Trophoblast cell (in vitro differentiated cells and primary cell): ENCODE results near the gene GGT1.
"Not testable (repeated sequence)": the region's sequence is repeated elsewhere in the genome, so short reads cannot be mapped to it uniquely, and the experiment has no call there.

ENCODE experiments used
- DNase-seq, 2 donors: peaks; one replicate each; pipeline ENCODE4 v3.0.0-alpha.2; 2016
- H2AFZ ChIP-seq: 2 replicates; pipeline ENCODE4 v1.6.1; 2013; ENCODE audit warnings: low read length, moderate library complexity, mild to moderate bottlenecking; ENCODE audit not compliant: insufficient read depth, poor library complexity
- H2AK5ac ChIP-seq: 2 replicates; pipeline ENCODE4 v1.6.1; 2013; ENCODE audit warnings: mild to moderate bottlenecking, low read length
- H2BK120ac ChIP-seq: 2 replicates; pipeline ENCODE4 v1.6.1; 2013; ENCODE audit warnings: low read length, mild to moderate bottlenecking, moderate library complexity; ENCODE audit not compliant: insufficient read depth, poor library complexity
- H2BK12ac ChIP-seq: 2 replicates; pipeline ENCODE4 v1.6.1; 2013; ENCODE audit warnings: mild to moderate bottlenecking, low read length, moderate library complexity
- H2BK5ac ChIP-seq: 2 replicates; pipeline ENCODE4 v1.6.1; 2013; ENCODE audit warnings: low read length, low read depth, moderate library complexity, mild to moderate bottlenecking; ENCODE audit not compliant: poor library complexity
- H3K14ac ChIP-seq: 2 replicates; pipeline ENCODE4 v1.6.1; 2013; ENCODE audit warnings: mild to moderate bottlenecking, low read length
- H3K18ac ChIP-seq: 2 replicates; pipeline ENCODE4 v1.6.1; 2013; ENCODE audit warnings: mild to moderate bottlenecking, low read length
- H3K23ac ChIP-seq: 2 replicates; pipeline ENCODE4 v1.6.1; 2013; ENCODE audit warnings: low read length
- H3K27ac ChIP-seq: 2 replicates; pipeline ENCODE4 v1.5.1; 2013; ENCODE audit warnings: low read depth, mild to moderate bottlenecking, inconsistent platforms, low read length, moderate library complexity
- H3K27me3 ChIP-seq: 2 replicates; pipeline ENCODE4 v1.6.1; 2013; ENCODE audit warnings: inconsistent platforms, mild to moderate bottlenecking, low read length, moderate library complexity; ENCODE audit not compliant: insufficient read depth
- H3K36me3 ChIP-seq, 2 experiments: 1 replicate in 1 of 2; 2 replicates in 1 of 2; pipeline ENCODE4 v1.6.1; 2013; ENCODE audit warnings: low read length in 2 of 2, mild to moderate bottlenecking in 2 of 2, moderate library complexity in 1 of 2; ENCODE audit not compliant: insufficient read depth in 2 of 2, control insufficient read depth in 1 of 2
- H3K4ac ChIP-seq: 2 replicates; pipeline ENCODE4 v1.6.1; 2013; ENCODE audit warnings: low read depth, mild to moderate bottlenecking, low read length, moderate library complexity
- H3K4me1 ChIP-seq, 2 experiments: 1 replicate in 1 of 2; 2 replicates in 1 of 2; pipeline ENCODE4 v1.6.1; 2013; ENCODE audit warnings: low read length in 2 of 2, mild to moderate bottlenecking in 2 of 2, moderate library complexity in 1 of 2; ENCODE audit not compliant: insufficient read depth in 2 of 2, control insufficient read depth in 1 of 2
- H3K4me2 ChIP-seq: 2 replicates; pipeline ENCODE4 v1.6.1; 2013; ENCODE audit warnings: inconsistent platforms, mild to moderate bottlenecking, low read length, moderate library complexity
- H3K4me3 ChIP-seq: 2 replicates; pipeline ENCODE4 v1.5.1; 2013; ENCODE audit warnings: mild to moderate bottlenecking, low read depth, low read length, inconsistent platforms
- H3K79me1 ChIP-seq: one replicate; pipeline ENCODE4 v1.6.1; 2013; ENCODE audit warnings: low read length
- H3K79me2 ChIP-seq: 2 replicates; pipeline ENCODE4 v1.6.1; 2013; ENCODE audit warnings: low read length, mild to moderate bottlenecking; ENCODE audit not compliant: control insufficient read depth, insufficient read depth, poor library complexity
- H3K9ac ChIP-seq: 2 replicates; pipeline ENCODE4 v1.6.1; 2013; ENCODE audit warnings: mild to moderate bottlenecking, low read length
- H3K9me3 ChIP-seq: 2 replicates; pipeline ENCODE4 v1.6.1; 2013; ENCODE audit warnings: low read depth, mild to moderate bottlenecking, control low read depth, inconsistent platforms, low read length; ENCODE audit not compliant: insufficient read depth
- H4K12ac ChIP-seq: 2 replicates; pipeline ENCODE4 v1.6.1; 2013; ENCODE audit warnings: low read depth, mild to moderate bottlenecking, low read length, moderate library complexity
- H4K8ac ChIP-seq: 2 replicates; pipeline ENCODE4 v1.6.1; 2013; ENCODE audit warnings: low read depth, mild to moderate bottlenecking, low read length, moderate library complexity
- H4K91ac ChIP-seq: one replicate; pipeline ENCODE4 v1.6.1; 2013; ENCODE audit warnings: low read depth, mild to moderate bottlenecking, low read length, moderate library complexity
- WGBS: extraction: QIAGEN DNeasy Blood & Tissue Kit; methylation state at CpG from one replicate; pipeline ENCODE4 v1.1.7; 2013; ENCODE audit warnings: missing lambda C conversion rate; ENCODE audit not compliant: insufficient read length, insufficient coverage; ENCODE audit errors: extremely low coverage; 5-methylcytosine and 5-hydroxymethylcytosine counted together

GGT1 gene

GRCh38 chr22:24591286-24591830 is 11.6 kb upstream of the GGT1 start:
- H3K4me2 ChIP-seq = no peak overlapping the region
- no peak overlapping the region for H3K4ac ChIP-seq
- H3K79me2 ChIP-seq = peaks cover 4% of the 10 kb centered on the region
- H3K36me3 ChIP-seq = peaks cover 14 to 15% of the 10 kb centered on the region in 2 experiments
- peaks cover 9% of the 10 kb centered on the region for H3K79me1 ChIP-seq
- H3K4me3 ChIP-seq = no peak overlapping the region
- H2BK5ac ChIP-seq = no peak overlapping the region
- H3K9me3 ChIP-seq = peaks cover 1% of the 10 kb centered on the region
- H3K9ac ChIP-seq = no peak overlapping the region
- peaks cover 11% of the 10 kb centered on the region in 2 experiments for H3K4me1 ChIP-seq
- no peaks in the 10 kb centered on the region for H3K27me3 ChIP-seq
- H4K91ac ChIP-seq = no peak overlapping the region
- H4K12ac ChIP-seq = no peak overlapping the region
- no peak overlapping the region for H2BK120ac ChIP-seq
- no CpG with 5 or more reads among the region's 6 CpGs for WGBS
- no peak overlapping the region for H2AK5ac ChIP-seq
- no peak for DNase-seq
- no peak overlapping the region for H3K14ac ChIP-seq
- no peak overlapping the region for H4K8ac ChIP-seq
- no peak overlapping the region for H2AFZ ChIP-seq
- no peak overlapping the region for H3K23ac ChIP-seq
- H3K18ac ChIP-seq = no peak overlapping the region
- H2BK12ac ChIP-seq = no peak overlapping the region
- H3K27ac ChIP-seq = no peak overlapping the region

- H3K4me1 ChIP-seq = peaks cover 11% of the 10 kb centered on the region in 2 experiments
- peak overlapping the region; percentile 82 for H4K91ac ChIP-seq
- H4K8ac ChIP-seq = peak overlapping the region; percentile 88
- peak overlapping the region; percentile 38 for H2AFZ ChIP-seq
- H3K79me1 ChIP-seq = peaks cover 9% of the 10 kb centered on the region
- no CpG with 5 or more reads among the region's 33 CpGs for WGBS
- peaks cover 4% of the 10 kb centered on the region for H3K79me2 ChIP-seq
- peak overlapping the region; percentile 10 for H2BK5ac ChIP-seq
- peak overlapping the region; percentile 77 for H3K9ac ChIP-seq
- peak overlapping the region; percentile 18 for H2BK12ac ChIP-seq
- peak overlapping the region; percentile 65 for H3K4ac ChIP-seq
- no peak overlapping the region for H3K23ac ChIP-seq
- H3K36me3 ChIP-seq = peaks cover 13 to 15% of the 10 kb centered on the region in 2 experiments
- H3K4me3 ChIP-seq = peak overlapping the region; percentile 79
- peaks cover 1% of the 10 kb centered on the region for H3K9me3 ChIP-seq
- no peak for DNase-seq
- peak overlapping the region; percentile 70 for H4K12ac ChIP-seq
- H3K27ac ChIP-seq = no peak overlapping the region
- peak overlapping the region; percentile 64 for H2AK5ac ChIP-seq
- H3K4me2 ChIP-seq = peak overlapping the region; percentile 94
- H3K18ac ChIP-seq = peak overlapping the region; percentile 71
- H3K14ac ChIP-seq = peak overlapping the region; percentile 73
- H2BK120ac ChIP-seq = peak overlapping the region; percentile 44
- no peaks in the 10 kb centered on the region for H3K27me3 ChIP-seq
Measured at GRCh38 chr22:24592058-24592850, 10.7 kb upstream of the GGT1 start.

GRCh38 chr22:24592851-24593558 is 10.0 kb upstream of the GGT1 start, which contains the start of gene LRRC75B:
LRRC75B (minus strand) TSS chr22:24593073; CDS start chr22:24593039, 34 bp downstream.
- Histone ChIP-seq H3K4me1 (peaks cover 11% of the 10 kb centered on the region in 2 experiments), H3K4ac (peak within 1 kb of the TSS; percentile 65), H3K18ac (peak within 1 kb of the TSS; percentile 83), H3K27me3 (no peaks in the 10 kb centered on the region), H3K4me3 (peak within 1 kb of the TSS; percentile 79), H3K27ac (no peak within 1 kb of the TSS), H3K79me2 (peaks cover 4% of the 10 kb centered on the region), H3K14ac (peak within 1 kb of the TSS; percentile 73), H4K91ac (peak within 1 kb of the TSS; percentile 82), H4K8ac (peak within 1 kb of the TSS; percentile 88), H2BK12ac (peak within 1 kb of the TSS; percentile 72), H4K12ac (peak within 1 kb of the TSS; percentile 70), H3K9me3 (peaks cover 1% of the 10 kb centered on the region), H3K4me2 (peak within 1 kb of the TSS; percentile 94), H2BK120ac (peak within 1 kb of the TSS; percentile 44), H3K36me3 (peaks cover 7 to 10% of the 10 kb centered on the region in 2 experiments), H2BK5ac (peak within 1 kb of the TSS; percentile 10), H2AK5ac (peak within 1 kb of the TSS; percentile 64), H3K79me1 (peaks cover 9% of the 10 kb centered on the region), H3K23ac (no peak within 1 kb of the TSS), H2AFZ (peak within 1 kb of the TSS; percentile 38), H3K9ac (peak within 1 kb of the TSS; percentile 77)
- peak; percentile 15 to 24 for DNase-seq
- WGBS = no CpG with 5 or more reads among the region's 72 CpGs

- not testable (repeated sequence) for H3K4me2 ChIP-seq, H2BK5ac ChIP-seq, H3K4ac ChIP-seq, H2BK120ac ChIP-seq, H3K18ac ChIP-seq, H3K23ac ChIP-seq, H3K79me1 ChIP-seq, H3K9me3 ChIP-seq, H4K12ac ChIP-seq, H2AFZ ChIP-seq, H3K36me3 ChIP-seq, H2BK12ac ChIP-seq, H3K4me3 ChIP-seq, H3K27ac ChIP-seq, H4K91ac ChIP-seq, H2AK5ac ChIP-seq, H3K14ac ChIP-seq, DNase-seq, H3K9ac ChIP-seq, H3K79me2 ChIP-seq, H3K27me3 ChIP-seq
- Histone ChIP-seq H4K8ac (peak overlapping the region; percentile 88), H3K4me1 (peaks cover 11% of the 10 kb centered on the region in 2 experiments)
- no CpG with 5 or more reads among the region's 10 CpGs for WGBS
Measured at GRCh38 chr22:24593559-24593835, 9.5 kb upstream of the GGT1 start.
